ENCODE measurements around the gene ELFN2.

DNA sequence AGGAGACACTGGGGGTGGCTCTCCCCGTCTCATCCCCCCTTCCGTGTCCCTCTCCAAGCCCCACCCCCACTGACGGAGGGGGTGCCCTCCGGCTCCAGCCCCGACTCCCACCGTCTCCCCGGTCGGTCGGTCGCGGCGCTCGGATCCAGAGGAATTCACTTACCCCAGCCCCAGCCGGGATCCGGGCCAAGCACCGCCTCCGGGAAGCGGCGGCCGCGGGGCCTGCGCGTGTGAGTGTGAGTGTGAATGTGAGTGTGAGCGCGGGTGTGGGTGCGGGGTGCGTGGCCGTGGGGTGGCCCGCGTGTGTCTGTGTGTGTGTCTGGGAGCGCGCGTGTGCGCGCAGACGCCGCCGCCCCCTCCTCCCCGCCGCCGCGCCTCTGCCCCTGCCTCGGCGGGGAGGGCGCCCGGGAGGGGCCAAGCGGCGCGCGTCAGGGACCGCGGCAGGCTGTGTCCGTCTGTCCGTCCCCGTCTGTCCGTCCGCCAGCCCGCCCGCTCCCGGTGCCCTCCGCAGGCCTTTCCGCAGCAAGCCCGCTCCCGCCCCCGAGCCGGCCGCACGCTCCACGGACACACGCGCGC is at the start of gene ELFN2:
- TF ChIP-seq, protein P1, sequence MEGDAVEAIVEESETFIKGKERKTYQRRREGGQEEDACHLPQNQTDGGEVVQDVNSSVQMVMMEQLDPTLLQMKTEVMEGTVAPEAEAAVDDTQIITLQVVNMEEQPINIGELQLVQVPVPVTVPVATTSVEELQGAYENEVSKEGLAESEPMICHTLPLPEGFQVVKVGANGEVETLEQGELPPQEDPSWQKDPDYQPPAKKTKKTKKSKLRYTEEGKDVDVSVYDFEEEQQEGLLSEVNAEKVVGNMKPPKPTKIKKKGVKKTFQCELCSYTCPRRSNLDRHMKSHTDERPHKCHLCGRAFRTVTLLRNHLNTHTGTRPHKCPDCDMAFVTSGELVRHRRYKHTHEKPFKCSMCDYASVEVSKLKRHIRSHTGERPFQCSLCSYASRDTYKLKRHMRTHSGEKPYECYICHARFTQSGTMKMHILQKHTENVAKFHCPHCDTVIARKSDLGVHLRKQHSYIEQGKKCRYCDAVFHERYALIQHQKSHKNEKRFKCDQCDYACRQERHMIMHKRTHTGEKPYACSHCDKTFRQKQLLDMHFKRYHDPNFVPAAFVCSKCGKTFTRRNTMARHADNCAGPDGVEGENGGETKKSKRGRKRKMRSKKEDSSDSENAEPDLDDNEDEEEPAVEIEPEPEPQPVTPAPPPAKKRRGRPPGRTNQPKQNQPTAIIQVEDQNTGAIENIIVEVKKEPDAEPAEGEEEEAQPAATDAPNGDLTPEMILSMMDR (IDR thresholded peaks at IDR 0.05): no peak
- TF ChIP-seq POLR2A (IDR thresholded peaks at IDR 0.05): no peak
